HG02885 (cell line): ENCODE measurements around the gene INSL3.
"Not testable (repeated sequence)": the region's sequence is repeated elsewhere in the genome, so short reads cannot be mapped to it uniquely, and the experiment has no call there.

Experiments used
- ATAC-seq: cut with Tn5 transposase; IDR thresholded peaks from one replicate; pipeline ENCODE4 v1.9.1; 2021; ENCODE audit warnings: mild to moderate bottlenecking; ENCODE audit not compliant: unreplicated experiment, poor library complexity

Gene INSL3

GRCh38 chr19:17790059-17790780 is 31.1 kb downstream of the INSL3 start:
- no peak for ATAC-seq

DNA sequence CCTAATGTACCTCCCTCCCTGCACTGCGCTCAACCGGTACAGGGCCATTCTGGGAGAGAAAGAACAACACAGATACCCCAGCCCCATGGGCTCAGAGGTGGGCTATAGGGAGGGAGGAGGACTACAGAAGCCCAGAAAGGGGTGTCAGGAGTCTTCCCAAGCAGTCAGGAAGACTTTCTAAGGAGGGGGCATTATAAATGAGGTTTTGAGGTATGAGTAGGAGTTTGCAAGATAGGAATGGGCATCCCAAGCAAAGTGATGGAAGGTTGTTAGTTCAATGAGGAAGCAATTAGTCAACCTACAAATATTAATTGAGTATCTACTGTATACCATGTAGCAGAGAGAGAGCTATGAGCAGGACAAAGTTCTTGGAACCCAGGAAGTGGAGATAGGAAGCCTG is 32.7 kb downstream of the INSL3 start:
- no peak for ATAC-seq

DNA sequence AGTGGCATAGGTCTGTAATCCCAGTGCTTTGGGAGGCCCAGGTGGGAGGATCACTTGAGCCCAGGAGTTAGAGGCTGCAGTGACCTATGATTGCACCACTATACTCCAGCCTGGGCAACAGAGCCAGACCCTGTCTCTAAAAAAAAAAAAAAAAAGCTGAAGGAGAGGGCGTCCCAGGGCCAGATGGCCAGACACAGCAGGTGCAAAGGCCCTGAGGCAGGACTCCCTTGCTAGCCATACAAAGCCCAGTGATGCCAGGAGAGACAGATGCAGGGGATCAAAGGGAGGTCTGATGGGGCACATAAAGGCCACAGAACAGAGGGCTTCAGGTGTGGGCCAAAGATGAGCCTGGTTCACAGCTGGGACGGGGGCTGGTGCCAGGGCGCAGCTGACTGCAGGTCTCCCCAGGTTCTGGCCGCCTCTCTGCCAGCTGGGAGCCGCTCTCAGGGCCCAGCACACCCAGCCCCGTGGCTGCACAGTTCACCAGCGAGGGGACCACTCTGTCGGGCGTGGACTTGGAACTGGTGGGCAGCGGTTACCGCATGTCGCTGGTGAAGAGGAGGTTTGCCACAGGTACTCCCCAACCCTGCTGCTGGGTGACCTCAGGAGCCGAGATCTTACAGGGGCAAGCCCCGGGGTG is 33.9 kb downstream of the INSL3 start:
- no peak for ATAC-seq

GRCh38 chr19:17784201-17785008 is 36.9 kb downstream of the INSL3 start:
- no peak for ATAC-seq

DNA sequence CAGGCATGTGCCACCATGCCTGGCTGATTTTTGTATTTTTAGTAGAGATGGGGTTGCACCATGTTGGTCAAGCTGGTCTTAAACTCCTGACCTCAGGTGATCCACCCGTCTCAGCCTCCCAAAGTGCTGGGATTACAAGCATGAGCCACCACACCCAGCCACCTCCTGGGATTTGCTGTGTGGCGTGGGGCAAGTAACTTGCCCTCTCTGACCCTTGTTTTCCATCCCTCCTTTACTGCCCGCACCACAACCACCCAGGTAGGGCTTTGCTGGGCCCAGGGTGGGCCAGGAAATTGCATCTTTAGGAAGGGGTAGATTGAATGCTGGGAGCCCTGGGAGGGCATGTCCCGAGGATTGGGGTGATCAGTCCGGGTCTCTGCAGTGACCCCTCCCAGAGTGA is 37.6 kb downstream of the INSL3 start:
- not testable (repeated sequence) for ATAC-seq

DNA sequence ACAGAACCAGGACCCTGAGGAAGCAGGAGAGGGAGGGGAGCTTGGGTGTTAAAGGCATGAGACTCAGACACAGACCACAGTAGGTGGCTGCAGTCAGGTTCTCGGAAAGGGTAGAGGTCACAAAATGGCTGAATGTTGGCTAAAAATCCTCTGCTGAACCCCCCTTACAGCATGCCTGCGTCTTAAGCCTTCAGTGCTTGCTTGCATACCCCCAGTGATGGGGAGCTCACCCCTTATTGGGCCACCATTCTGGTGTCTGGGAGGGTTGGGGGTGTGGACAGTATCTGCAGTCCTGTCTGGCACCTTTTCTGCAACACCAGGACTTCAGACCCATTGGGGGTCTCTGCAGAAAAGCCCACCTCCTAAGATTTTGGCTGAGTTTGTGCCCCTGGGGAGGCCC is 40.5 kb downstream of the INSL3 start:
- no peak for ATAC-seq

DNA sequence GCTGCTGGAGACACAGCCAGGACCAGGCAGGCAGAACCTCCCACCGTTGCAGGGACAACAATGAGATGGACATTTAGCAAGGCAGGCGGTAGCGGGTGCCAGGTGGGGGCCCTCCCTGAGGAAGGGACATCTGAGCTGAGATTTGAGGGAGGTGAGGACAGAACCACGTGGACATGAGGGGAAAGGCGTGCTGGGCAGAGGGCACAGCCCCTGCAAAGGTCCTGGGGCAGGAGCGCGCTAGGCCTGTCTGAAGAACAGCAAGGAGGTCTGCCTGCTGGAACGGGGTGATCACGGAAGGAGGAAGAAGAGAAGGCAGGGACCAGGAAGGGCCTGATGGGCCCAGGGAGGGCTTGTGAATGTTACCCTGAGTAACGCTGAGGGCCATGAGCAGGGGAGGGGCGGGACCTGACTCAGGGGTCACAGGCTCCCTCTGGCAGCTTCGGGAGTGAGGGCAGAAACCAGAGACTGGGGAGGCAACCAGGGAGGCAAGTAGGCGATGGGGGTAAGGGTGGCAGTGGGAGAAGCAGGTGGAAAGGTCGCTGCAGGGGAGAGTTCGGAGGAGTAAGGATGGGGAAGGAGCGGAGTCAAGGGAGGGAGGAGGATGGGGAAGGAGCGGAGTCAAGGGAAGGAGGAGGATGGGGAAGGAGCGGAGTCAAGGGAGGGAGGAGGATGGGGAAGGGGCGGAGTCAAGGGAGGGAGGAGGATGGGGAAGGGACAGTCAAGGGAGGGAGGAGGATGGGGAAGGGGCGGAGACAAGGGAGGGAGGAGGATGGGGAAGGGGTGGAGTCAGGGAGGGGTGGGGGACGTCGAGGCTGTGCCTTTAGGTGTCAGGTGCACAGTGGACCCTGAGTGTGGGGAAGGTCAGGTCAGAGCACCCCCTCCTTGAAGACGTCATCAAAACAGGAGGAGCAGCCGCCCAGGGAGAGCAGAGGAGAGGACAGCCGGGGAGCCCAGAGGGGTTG is 42.1 kb downstream of the INSL3 start:
- ATAC-seq, result no peak

- ATAC-seq, result no peak
These were observed 42.9 kb downstream of the INSL3 start for GRCh38 chr19:17778251-17778967.

GRCh38 chr19:17777840-17778239 is 43.5 kb downstream of the INSL3 start:
- not testable (repeated sequence) for ATAC-seq

GRCh38 chr19:17775991-17776803 is 45.1 kb downstream of the INSL3 start:
- ATAC-seq, result peak; percentile 69

DNA sequence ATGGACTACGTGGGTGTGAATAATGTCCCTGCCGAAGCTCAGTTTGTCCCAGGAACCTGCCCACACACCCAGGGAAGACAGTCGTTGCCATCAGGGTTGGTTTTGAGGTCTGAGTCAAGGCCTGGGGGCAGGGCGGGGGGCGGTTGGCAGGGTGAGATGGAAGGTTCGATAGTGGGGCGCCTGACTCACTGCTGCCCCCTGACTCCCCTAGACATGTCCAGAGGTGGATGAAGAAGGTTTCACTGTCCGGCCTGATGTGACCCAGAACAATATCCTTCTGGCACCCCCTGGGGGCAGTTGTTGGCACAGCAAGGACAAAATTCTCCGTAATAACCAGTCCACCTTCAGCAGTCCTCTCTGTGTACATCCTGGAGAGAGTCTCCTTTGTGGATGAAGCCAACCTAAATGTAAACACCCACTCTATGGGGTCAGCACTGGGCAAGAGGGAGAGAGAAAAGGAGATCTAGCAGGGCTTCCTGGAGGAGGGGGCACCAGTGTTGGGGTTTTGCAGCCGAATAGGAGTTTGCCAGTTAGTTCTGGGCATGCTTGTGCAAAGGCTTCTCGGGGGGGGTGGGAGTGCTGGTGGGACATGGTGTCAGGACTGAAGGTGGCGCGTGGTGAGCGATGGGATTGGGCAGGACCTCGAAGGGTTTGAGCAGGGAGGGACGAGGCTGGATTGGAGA is 45.9 kb downstream of the INSL3 start:
- ATAC-seq, result no peak

- ATAC-seq, result no peak
These were observed 49.1 kb downstream of the INSL3 start for GRCh38 chr19:17772172-17772571.

DNA sequence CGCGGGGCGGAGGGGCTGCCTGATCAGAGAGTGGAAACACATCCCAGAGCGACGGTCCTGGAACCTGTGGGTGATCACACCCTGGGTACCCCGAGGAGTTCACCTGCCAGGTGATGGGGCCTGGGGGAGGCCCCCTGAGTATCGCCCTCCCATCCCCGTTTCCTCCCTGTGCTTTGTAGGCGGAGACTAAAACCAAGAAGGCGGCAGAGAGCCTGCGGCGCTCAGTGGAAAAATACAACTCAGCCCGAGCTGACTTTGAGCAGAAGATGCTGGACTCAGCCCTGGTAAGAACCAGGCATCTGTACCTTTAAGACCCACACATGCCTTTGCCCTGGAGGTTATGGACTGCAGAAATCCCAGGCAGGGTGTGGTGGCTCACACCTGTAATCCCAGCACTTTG is 50.7 kb downstream of the INSL3 start:
- no peak for ATAC-seq

GRCh38 chr19:17767559-17767958 is 53.8 kb downstream of the INSL3 start:
- ATAC-seq, result no peak

- ATAC-seq, result no peak
These were observed 54.7 kb downstream of the INSL3 start for GRCh38 chr19:17766543-17767131.
